ENCODE results near the gene MARCHF3. TPM values are rescaled to one million over a fixed set of nuclear protein-coding genes. Genes with fewer than 3 reads are reported as not detected.

The MARCHF3 gene, protein sequence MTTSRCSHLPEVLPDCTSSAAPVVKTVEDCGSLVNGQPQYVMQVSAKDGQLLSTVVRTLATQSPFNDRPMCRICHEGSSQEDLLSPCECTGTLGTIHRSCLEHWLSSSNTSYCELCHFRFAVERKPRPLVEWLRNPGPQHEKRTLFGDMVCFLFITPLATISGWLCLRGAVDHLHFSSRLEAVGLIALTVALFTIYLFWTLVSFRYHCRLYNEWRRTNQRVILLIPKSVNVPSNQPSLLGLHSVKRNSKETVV
- total RNA-seq (2012; rRNA removed), result 7.2 and 8.6 TPM in 2 replicates

DNA sequence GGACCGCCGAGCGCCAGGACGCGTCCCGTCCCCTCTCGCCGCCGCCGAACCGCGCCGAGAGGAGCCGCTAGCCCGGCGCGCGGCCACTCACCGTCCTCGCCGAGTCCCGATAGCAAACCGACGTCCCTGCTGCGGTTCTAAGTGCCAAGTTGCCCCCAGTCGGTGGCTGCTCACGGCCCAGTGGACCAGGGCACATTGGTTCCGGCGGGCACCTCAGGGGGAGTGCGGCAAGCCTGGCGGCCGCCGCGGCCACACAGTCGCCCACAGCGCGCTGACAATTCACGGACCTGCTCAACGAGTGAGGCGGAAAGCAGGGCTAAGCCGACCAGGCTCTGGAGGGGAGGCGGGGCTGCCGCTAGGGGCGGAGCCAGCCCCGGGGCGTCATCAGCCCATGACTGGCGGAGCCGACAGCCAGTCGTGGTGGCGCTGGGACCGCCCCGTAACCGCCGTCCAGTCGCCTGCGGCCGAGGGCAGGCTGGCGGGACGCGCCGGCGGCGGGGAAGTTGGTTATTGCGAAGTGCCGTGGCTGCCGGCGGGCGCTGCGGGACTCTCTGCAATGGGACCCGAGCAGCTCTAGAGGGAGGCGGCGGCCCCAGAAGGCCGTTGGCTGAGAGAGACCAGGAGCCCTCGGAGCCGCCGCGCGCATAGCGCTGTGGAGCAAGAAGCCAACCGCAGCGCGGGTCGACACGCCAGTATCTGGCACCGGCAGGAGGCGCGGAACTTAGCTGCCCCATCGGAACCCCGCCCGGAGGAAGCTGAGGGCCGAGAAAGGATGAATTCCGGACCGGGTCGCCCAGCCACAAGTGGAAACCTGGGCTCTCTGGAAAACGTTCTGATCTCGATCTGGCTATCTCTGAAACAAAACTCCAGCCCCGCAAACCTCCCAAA lies at the start of gene MARCHF3:
Gene MARCHF3 (minus strand): TSS at position 300 of the 888 bp plus-strand sequence. CDS start 112,387 bp downstream, outside the sequence.
- no peaks in the 10 kb centered on the region for H3K27me3 ChIP-seq (ENCODE audit: control insufficient read depth, insufficient read depth, low read length)
- H3K4me1 ChIP-seq (ENCODE audit: control insufficient read depth, insufficient read depth, low read length), result peaks cover 40% of the 10 kb centered on the region
- H3K4me3 ChIP-seq (ENCODE audit: low read length), result peak within 1 kb of the TSS; percentile 99
- H3K9ac ChIP-seq (ENCODE audit: low read depth, low read length), result peak within 1 kb of the TSS; percentile 86
- peak within 1 kb of the TSS; percentile 98 for H3K4me2 ChIP-seq (ENCODE audit: low read length)
- no peaks in the 10 kb centered on the region for H3K9me3 ChIP-seq (replicated peaks; ENCODE audit: low read length)
- no peaks in the 10 kb centered on the region for H3K36me3 ChIP-seq (ENCODE audit: insufficient read depth, low read length)

- H3K4me2 ChIP-seq (ENCODE audit: low read length), result no peak overlapping the region
- H3K4me3 ChIP-seq (ENCODE audit: low read length), result no peak overlapping the region
- H3K27me3 ChIP-seq (ENCODE audit: control insufficient read depth, insufficient read depth, low read length), result no peaks in the 10 kb centered on the region
- peaks cover 16% of the 10 kb centered on the region for H3K4me1 ChIP-seq (ENCODE audit: control insufficient read depth, insufficient read depth, low read length)
- H3K36me3 ChIP-seq (ENCODE audit: insufficient read depth, low read length), result no peaks in the 10 kb centered on the region
- no peak overlapping the region for H3K9ac ChIP-seq (ENCODE audit: low read depth, low read length)
- H3K9me3 ChIP-seq (replicated peaks; ENCODE audit: low read length), result no peaks in the 10 kb centered on the region
Measured at GRCh38 chr5:127079994-127080491, 49.7 kb upstream of the MARCHF3 start.

DNA sequence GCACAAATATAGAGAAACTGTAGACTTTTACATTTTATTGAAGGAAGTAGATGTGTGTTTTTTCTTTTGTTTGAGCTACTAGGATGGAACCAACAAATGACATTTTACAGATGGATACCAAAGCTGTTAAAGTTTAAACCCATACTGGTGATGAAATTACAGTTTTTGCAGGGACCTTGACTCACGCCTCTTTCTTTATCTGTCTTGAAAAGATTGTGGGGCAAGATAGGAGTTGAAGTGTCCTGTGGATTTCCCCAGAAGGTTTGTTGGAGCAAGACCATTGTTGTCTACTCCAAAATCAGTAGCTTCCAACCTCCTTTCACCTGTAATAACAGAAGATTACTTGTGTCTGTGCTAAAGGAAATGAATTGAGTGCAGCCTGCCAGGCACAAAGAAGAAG lies 47.0 kb upstream of the MARCHF3 start:
- Histone ChIP-seq H3K4me3 (ENCODE audit: low read length) (no peak overlapping the region), H3K9me3 (replicated peaks; ENCODE audit: low read length) (no peaks in the 10 kb centered on the region), H3K4me2 (ENCODE audit: low read length) (no peak overlapping the region), H3K36me3 (ENCODE audit: insufficient read depth, low read length) (no peaks in the 10 kb centered on the region), H3K27me3 (ENCODE audit: control insufficient read depth, insufficient read depth, low read length) (no peaks in the 10 kb centered on the region), H3K4me1 (ENCODE audit: control insufficient read depth, insufficient read depth, low read length) (peaks cover 20% of the 10 kb centered on the region), H3K9ac (ENCODE audit: low read depth, low read length) (no peak overlapping the region)

DNA sequence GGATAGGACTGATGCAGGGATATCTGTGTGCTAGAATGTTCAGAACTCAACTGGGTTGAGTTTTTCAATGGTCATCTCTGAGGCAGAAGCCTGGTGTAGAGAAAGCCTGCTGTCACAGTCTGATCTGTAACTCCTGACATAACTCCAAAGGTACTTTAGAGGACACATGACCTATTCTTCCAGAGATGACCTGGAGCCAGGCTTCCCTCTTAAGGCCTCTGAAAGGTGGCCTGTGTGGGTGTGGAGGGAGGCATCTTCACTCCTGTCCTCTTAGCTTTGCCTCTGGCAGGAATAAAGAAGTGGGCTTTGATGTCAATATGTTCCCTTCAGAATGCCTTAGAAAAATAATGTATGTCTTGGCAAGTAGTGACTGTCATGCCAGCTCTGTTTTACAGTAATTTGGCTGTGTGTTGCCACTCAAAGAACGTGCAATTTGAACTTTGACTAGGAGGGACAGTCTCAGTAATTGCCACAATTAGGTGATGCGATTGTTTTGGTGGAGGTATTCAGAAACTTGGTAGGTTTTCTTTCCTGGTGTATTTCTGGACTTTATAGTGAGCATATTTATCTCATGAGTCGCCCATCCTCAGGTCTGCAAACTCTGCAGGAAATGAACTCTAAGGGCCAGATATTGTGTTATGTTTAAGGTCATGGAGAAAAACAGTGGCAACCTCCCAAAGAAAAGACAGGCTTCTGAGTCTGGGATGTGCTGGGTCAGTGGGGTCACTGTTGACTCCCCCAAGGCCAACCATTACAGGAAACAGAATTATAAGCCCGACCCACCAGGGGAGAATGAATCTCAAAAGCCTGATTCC lies 46.2 kb upstream of the MARCHF3 start:
- no peaks in the 10 kb centered on the region for H3K27me3 ChIP-seq (ENCODE audit: control insufficient read depth, insufficient read depth, low read length)
- H3K36me3 ChIP-seq (ENCODE audit: insufficient read depth, low read length), result no peaks in the 10 kb centered on the region
- peak overlapping the region; percentile 39 for H3K4me2 ChIP-seq (ENCODE audit: low read length)
- H3K9ac ChIP-seq (ENCODE audit: low read depth, low read length), result no peak overlapping the region
- no peaks in the 10 kb centered on the region for H3K9me3 ChIP-seq (replicated peaks; ENCODE audit: low read length)
- H3K4me1 ChIP-seq (ENCODE audit: control insufficient read depth, insufficient read depth, low read length), result peaks cover 20% of the 10 kb centered on the region
- no peak overlapping the region for H3K4me3 ChIP-seq (ENCODE audit: low read length)

DNA sequence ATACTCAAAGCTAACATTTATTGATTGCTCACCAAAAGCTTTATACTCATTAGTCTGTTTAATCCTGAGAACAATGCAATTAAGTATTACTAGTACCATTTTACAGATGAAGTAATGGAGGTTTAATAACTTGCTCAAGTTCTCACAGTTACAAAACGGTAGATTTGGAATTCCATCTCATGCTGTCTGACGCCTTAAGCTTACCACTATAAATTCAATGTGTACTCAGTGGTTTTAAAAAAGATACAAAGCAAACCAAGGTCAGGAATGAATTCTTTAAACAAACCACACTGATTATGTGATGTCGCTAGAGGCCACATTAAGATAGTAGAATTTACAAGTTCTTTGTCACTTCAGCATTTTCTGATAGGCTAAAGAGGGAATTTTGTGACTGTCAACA lies 44.1 kb upstream of the MARCHF3 start:
- no peaks in the 10 kb centered on the region for H3K36me3 ChIP-seq (ENCODE audit: insufficient read depth, low read length)

GRCh38 chr5:127072861-127073846 lies 42.8 kb upstream of the MARCHF3 start, which contains the start of gene C5orf63:
Gene C5orf63, minus strand, starts transcription at chr5:127073502. Its CDS starts 14,507 bp downstream, at chr5:127058995.
- H3K4me1 ChIP-seq (ENCODE audit: control insufficient read depth, insufficient read depth, low read length), result peaks cover 24% of the 10 kb centered on the region
- no peaks in the 10 kb centered on the region for H3K9me3 ChIP-seq (replicated peaks; ENCODE audit: low read length)
- peak within 1 kb of the TSS; percentile 89 for H3K4me2 ChIP-seq (ENCODE audit: low read length)
- H3K4me3 ChIP-seq (ENCODE audit: low read length), result peak within 1 kb of the TSS; percentile 81
- H3K9ac ChIP-seq (ENCODE audit: low read depth, low read length), result peak within 1 kb of the TSS; percentile 81
- no peaks in the 10 kb centered on the region for H3K27me3 ChIP-seq (ENCODE audit: control insufficient read depth, insufficient read depth, low read length)
- H3K36me3 ChIP-seq (ENCODE audit: insufficient read depth, low read length), result no peaks in the 10 kb centered on the region

More for the DNA sequence above, 44.1 kb upstream of the MARCHF3 start:
- Histone ChIP-seq H3K9me3 (replicated peaks; ENCODE audit: low read length) (no peaks in the 10 kb centered on the region), H3K4me1 (ENCODE audit: control insufficient read depth, insufficient read depth, low read length) (peaks cover 20% of the 10 kb centered on the region), H3K27me3 (ENCODE audit: control insufficient read depth, insufficient read depth, low read length) (no peaks in the 10 kb centered on the region), H3K4me2 (ENCODE audit: low read length) (no peak overlapping the region), H3K4me3 (ENCODE audit: low read length) (no peak overlapping the region), H3K9ac (ENCODE audit: low read depth, low read length) (no peak overlapping the region)

GRCh38 chr5:127070243-127070642 lies 39.9 kb upstream of the MARCHF3 start:
- Histone ChIP-seq H3K36me3 (ENCODE audit: insufficient read depth, low read length) (no peaks in the 10 kb centered on the region), H3K9ac (ENCODE audit: low read depth, low read length) (no peak overlapping the region), H3K4me2 (ENCODE audit: low read length) (no peak overlapping the region), H3K9me3 (replicated peaks; ENCODE audit: low read length) (no peaks in the 10 kb centered on the region), H3K4me3 (ENCODE audit: low read length) (no peak overlapping the region), H3K4me1 (ENCODE audit: control insufficient read depth, insufficient read depth, low read length) (peaks cover 8% of the 10 kb centered on the region), H3K27me3 (ENCODE audit: control insufficient read depth, insufficient read depth, low read length) (no peaks in the 10 kb centered on the region)

DNA sequence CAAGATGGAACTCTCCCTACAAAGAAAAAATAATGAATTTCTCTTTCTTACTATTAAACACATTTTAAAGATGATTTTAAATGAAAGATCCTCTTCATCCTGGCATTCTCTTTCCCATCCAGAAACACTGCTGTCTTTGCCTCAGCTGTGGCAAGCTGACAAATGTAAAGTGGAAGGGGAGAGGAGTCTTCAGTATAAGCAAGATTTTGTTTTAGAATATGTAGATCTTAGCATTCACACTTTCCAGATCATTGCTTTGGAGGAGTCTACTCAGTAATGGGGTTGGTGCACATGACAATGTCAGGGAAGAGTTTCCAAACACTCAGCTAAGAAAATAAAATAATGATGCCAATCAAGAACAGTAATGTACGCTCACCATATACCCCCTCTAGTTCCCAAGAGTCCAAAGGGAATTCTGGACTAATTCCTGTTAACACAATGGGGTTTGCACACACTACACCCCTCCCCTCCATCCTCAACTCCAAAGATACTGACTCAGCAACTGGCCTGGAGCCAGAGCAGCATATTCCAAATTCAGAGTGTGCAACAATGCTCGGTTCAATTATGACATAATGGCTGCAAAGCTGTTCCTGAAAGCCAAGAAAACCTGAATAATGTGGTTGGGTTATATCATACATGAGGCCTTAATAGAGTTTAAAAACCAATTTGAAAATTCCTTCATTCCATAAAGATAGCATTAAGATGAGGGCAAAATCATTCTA lies 38.3 kb upstream of the MARCHF3 start:
- Histone ChIP-seq H3K9ac (ENCODE audit: low read depth, low read length) (no peak overlapping the region), H3K36me3 (ENCODE audit: insufficient read depth, low read length) (no peaks in the 10 kb centered on the region), H3K4me2 (ENCODE audit: low read length) (no peak overlapping the region), H3K4me3 (ENCODE audit: low read length) (no peak overlapping the region), H3K4me1 (ENCODE audit: control insufficient read depth, insufficient read depth, low read length) (peaks cover 7% of the 10 kb centered on the region), H3K27me3 (ENCODE audit: control insufficient read depth, insufficient read depth, low read length) (no peaks in the 10 kb centered on the region), H3K9me3 (replicated peaks; ENCODE audit: low read length) (no peaks in the 10 kb centered on the region)

DNA sequence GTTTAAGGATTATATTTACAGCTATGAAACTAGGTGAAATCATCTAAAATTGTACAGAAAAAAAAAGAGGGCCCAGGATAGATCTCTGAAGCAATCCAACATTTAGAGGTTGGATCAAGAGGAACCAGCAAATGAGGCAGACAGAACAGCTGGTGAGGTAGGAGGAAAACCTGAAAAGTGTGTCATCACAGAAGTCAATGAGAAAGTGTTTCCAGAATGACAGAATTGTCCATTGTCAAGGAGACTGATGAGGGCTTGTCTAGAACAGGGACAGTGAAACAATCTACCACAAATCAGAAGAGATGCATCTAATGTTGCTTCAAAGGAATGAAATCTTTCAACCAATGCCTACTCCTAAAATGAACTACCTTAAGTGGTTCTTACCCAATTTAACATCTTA lies 36.4 kb upstream of the MARCHF3 start:
- Histone ChIP-seq H3K4me2 (ENCODE audit: low read length) (no peak overlapping the region), H3K9me3 (replicated peaks; ENCODE audit: low read length) (no peaks in the 10 kb centered on the region), H3K9ac (ENCODE audit: low read depth, low read length) (no peak overlapping the region), H3K27me3 (ENCODE audit: control insufficient read depth, insufficient read depth, low read length) (no peaks in the 10 kb centered on the region), H3K4me1 (ENCODE audit: control insufficient read depth, insufficient read depth, low read length) (peaks cover 5% of the 10 kb centered on the region), H3K36me3 (ENCODE audit: insufficient read depth, low read length) (no peaks in the 10 kb centered on the region), H3K4me3 (ENCODE audit: low read length) (no peak overlapping the region)

Measured in skeletal muscle satellite cell (primary cell).